Astrocyte of the spinal cord (primary cell): ENCODE results near the gene SEMA4B.

Experiments
- DNase-seq: peaks from one replicate; pipeline ENCODE4 v3.0.0; 2011; ENCODE audit warnings: low read depth, low spot score
- H3K4me3 ChIP-seq: 2 replicates; pipeline ENCODE4 v1.5.1; 2011; ENCODE audit warnings: low read depth, mild to moderate bottlenecking, low read length, moderate library complexity
- CTCF ChIP-seq: IDR thresholded peaks from 2 replicates; pipeline ENCODE4 v1.5.1; 2012; ENCODE audit warnings: low read depth, mild to moderate bottlenecking, low read length, inconsistent platforms
- in situ Hi-C: cut with HindIII; loops from 2 replicates; pipeline ENCODE4 v1.10.0; 2017; ENCODE audit warnings: low sequenced_read_pairs

SEMA4B gene

GRCh38 chr15:90230610-90231009, 29.5 kb downstream of the SEMA4B start:
- no peak for TF ChIP-seq CTCF
- no peak overlapping the region for H3K4me3 ChIP-seq
- in situ Hi-C loops, result no loop called here
- no peak for DNase-seq

- no peak overlapping the region for H3K4me3 ChIP-seq
- in situ Hi-C loops, result no loop called here
- DNase-seq, result no peak
- no peak for TF ChIP-seq CTCF
Measured at GRCh38 chr15:90231028-90232017, 30.2 kb downstream of the SEMA4B start.

GRCh38 chr15:90232196-90232595, 31.1 kb downstream of the SEMA4B start:
- no peak for TF ChIP-seq CTCF
- H3K4me3 ChIP-seq, result no peak overlapping the region
- DNase-seq, result no peak
- in situ Hi-C loops, result no loop called here

GRCh38 chr15:90232941-90233386, 31.8 kb downstream of the SEMA4B start:
- peak; percentile 46 for DNase-seq
- peak; percentile 58 for TF ChIP-seq CTCF
- in situ Hi-C loops, result no loop called here
- peak overlapping the region; percentile 77 for H3K4me3 ChIP-seq

GRCh38 chr15:90233387-90234095, 32.4 kb downstream of the SEMA4B start, which contains the start of gene CIB1:
TSS of gene CIB1 (minus strand) at chr15:90233941. CDS start at chr15:90233885, 56 bp downstream.
- H3K4me3 ChIP-seq, result peak within 1 kb of the TSS; percentile 77
- peak; percentile 97 for DNase-seq
- TF ChIP-seq CTCF, result no peak
- in situ Hi-C loops, result no loop called here

GRCh38 chr15:90234096-90234988, 33.2 kb downstream of the SEMA4B start, which contains the start of gene GDPGP1:
TSS of gene GDPGP1 (plus strand) at chr15:90234209. CDS start at chr15:90240909, 6,700 bp downstream.
- no peak for DNase-seq
- peak within 1 kb of the TSS; percentile 77 for H3K4me3 ChIP-seq

More at GRCh38 chr15:90234096-90234988, 33.2 kb downstream of the SEMA4B start, which contains the start of gene GDPGP1:
- in situ Hi-C loops, result no loop called here
- TF ChIP-seq CTCF, result no peak
